ENCODE data around the gene FZD10.
A peak's percentile ranks its signal among the peaks of the same experiment; 100 is the strongest.

FZD10 gene

GRCh38 chr12:130201037-130201436, 38.8 kb downstream of the FZD10 start:
- no peak for TF ChIP-seq CTCF (conservative IDR thresholded peaks at IDR 0.05)
- no peak overlapping the region for H3K27ac ChIP-seq

DNA sequence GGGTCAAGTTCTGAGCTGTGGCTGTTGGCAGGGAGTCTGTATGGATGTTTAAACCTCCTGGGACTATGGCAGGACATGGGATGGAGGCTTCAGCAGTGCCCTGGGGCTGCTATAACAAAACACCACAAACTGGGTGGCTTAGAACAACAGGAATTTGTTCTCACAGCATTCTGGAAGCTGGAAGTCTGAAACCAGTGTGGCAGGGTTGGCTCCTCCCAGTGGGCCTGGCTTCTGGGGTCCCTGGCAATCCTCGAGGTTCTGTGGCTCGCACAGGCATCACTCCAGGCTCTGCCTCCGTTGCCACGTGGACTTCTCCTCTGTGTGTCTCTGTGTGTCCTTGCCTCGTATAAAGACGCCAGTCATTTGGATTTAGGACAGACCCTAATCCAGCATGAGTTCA, 39.9 kb downstream of the FZD10 start:
- no peak for TF ChIP-seq CTCF (conservative IDR thresholded peaks at IDR 0.05)
- no peak overlapping the region for H3K27ac ChIP-seq

- H3K27ac ChIP-seq, result no peak overlapping the region
- peak; percentile 57 for TF ChIP-seq CTCF (conservative IDR thresholded peaks at IDR 0.05)
Observed at GRCh38 chr12:130203151-130203550, 40.9 kb downstream of the FZD10 start.

- no peak for TF ChIP-seq CTCF (conservative IDR thresholded peaks at IDR 0.05)
- H3K27ac ChIP-seq, result no peak overlapping the region
Observed at GRCh38 chr12:130204541-130204953, 42.3 kb downstream of the FZD10 start.

DNA sequence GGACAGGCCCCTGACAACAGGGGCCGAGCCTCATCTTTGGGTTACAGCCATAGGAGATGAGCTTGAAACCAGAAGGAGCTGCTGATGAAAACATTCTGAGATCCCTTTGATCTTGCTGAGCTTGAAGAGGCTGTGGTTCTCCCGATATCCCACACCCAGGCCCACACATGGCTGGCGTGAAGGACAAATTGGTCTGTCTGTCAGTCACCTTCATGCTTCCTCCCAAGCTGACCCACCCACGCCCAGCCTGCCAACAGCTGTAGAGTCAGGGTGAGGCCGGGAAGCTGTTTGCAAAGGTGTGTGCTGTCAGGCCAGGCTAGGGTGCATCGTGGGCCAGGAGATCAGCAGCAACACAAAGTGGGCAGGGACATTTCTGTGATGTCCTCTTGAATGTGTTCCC, 43.2 kb downstream of the FZD10 start:
- no peak for TF ChIP-seq CTCF (conservative IDR thresholded peaks at IDR 0.05)
- H3K27ac ChIP-seq, result no peak overlapping the region

DNA sequence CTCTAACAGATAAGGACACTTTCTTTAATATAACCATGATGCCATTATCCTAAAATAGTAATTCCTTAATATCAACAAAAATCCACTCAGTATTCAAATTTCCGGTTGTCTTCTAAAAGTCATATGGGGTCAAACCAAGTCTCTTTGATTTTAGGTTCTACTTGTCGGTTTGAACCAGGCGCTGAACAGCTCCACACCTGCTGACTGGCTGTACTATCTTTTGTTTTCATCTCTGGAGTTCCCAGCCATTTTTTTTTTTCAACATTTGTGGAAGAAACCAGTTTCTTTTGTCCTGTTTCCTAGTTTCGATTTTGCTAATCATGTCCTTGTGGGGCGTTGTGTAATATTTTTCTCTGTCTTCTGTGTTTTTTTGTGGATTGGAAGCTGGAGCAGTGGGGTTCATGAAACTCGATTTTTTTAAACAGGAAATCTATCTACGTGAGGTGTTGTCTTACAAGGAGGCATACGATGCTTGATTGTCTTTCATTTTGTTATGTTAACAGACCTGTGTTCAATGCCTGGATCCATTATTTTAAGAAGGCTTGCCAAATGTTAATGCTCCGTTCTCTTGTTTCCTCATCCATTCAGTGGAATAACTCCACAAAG, 50.2 kb downstream of the FZD10 start:
- TF ChIP-seq CTCF (conservative IDR thresholded peaks at IDR 0.05), result no peak
- H3K27ac ChIP-seq, result 0 out of 2 replicates have a peak overlapping the region, but pooled peaks have one; percentile 12

- TF ChIP-seq CTCF (conservative IDR thresholded peaks at IDR 0.05), result no peak
- H3K27ac ChIP-seq, result no peak overlapping the region
Observed at GRCh38 chr12:130213249-130213648, 51.0 kb downstream of the FZD10 start.

All from VCaP (cell line).